Activated CD4-positive, alpha-beta T cell treated with anti-CD3 and anti-CD28 coated beads for 36 hours (primary cell): Measurements from ENCODE around the gene CSN2. TPM values are rescaled to one million over a fixed set of nuclear protein-coding genes. Genes with fewer than 3 reads are reported as not detected.

Experiments used
- ATAC-seq: fragments of 200-7000 bp; cut with Tn5 transposase; one replicate; pipeline ENCODE4 v1.10.0; 2021; ENCODE audit warnings: mild to moderate bottlenecking, moderate library complexity
- CTCF ChIA-PET: fragments of 350-600 bp; sonication (Branson Sonifier 250); formaldehyde crosslinking; loops from one replicate; lab custom pipeline; 2021; ENCODE audit warnings: antibody characterized with exemption; lab: Charles Lee
- POLR2A ChIA-PET: fragments of 350-600 bp; sonication (Branson Sonifier 250); formaldehyde crosslinking; loops from one replicate; lab custom pipeline; 2021; ENCODE audit warnings: antibody characterized with exemption, inconsistent platforms; lab: Charles Lee
- DNase-seq: peaks from one replicate; pipeline ENCODE4 v3.0.0-alpha.2; 2020
- H3K27ac Mint-ChIP-seq: one replicate; pipeline ENCODE4 v1.8.0; 2021; ENCODE audit warnings: mixed read lengths
- H3K27me3 Mint-ChIP-seq: one replicate; pipeline ENCODE4 v1.8.0; 2021; ENCODE audit warnings: mixed read lengths
- H3K36me3 Mint-ChIP-seq: one replicate; pipeline ENCODE4 v1.8.0; 2021; ENCODE audit warnings: low read depth, mixed read lengths
- H3K4me1 Mint-ChIP-seq: one replicate; pipeline ENCODE4 v1.8.0; 2021; ENCODE audit warnings: mixed read lengths
- H3K4me3 Mint-ChIP-seq: one replicate; pipeline ENCODE4 v1.8.0; 2021; ENCODE audit warnings: mild to moderate bottlenecking, moderate library complexity, mixed read lengths
- H3K9me3 Mint-ChIP-seq: one replicate; pipeline ENCODE4 v1.8.0; 2021; ENCODE audit warnings: low read depth, mixed read lengths
- intact Hi-C, 2 experiments: fragments of 100-400 bp; cut with DNase I in 1 of 2; cut with micrococcal nuclease in 1 of 2; formaldehyde crosslinking; loops; one replicate each; pipeline versions ENCODE4 v1.14.2 to v1.15.1; 2022 to 2024; cut with DNase I, micrococcal nuclease
- total RNA-seq, 2 experiments: library from RNA; stranded (reverse); gene quantifications; one replicate each; pipeline ENCODE4 v1.2.3, GENCODE V29; 2021

The CSN2 gene, protein sequence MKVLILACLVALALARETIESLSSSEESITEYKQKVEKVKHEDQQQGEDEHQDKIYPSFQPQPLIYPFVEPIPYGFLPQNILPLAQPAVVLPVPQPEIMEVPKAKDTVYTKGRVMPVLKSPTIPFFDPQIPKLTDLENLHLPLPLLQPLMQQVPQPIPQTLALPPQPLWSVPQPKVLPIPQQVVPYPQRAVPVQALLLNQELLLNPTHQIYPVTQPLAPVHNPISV
- not detected for total RNA-seq

DNA sequence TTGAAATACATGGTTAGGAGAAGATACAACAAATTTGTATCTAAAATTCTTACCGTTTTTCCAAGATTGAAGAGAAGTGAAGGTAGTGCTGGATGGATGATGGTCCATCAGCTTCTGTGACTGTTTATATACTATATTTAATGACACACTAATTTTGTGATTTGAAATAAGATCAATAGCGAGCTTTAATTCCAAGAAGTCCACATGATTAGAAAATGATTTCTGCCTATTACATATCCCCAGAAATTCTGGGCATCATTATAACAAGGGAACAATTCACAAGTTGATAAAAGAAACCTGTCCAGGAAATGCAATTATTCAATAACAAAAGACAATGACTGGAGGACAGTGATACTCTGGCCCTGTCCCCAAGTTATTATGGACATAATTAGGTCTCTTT, at the start of gene CSN2:
TSS of gene CSN2 (minus strand) at position 101 of the 400 bp plus-strand sequence. CDS start 4,733 bp downstream, outside the sequence.
- intact Hi-C loops, result no loop called here
- ATAC-seq (no peak), DNase-seq (no peak)
- H3K9me3 Mint-ChIP-seq, result no peaks in the 10 kb centered on the region
- H3K4me3 Mint-ChIP-seq, result no peak within 1 kb of the TSS
- H3K36me3 Mint-ChIP-seq, result no peaks in the 10 kb centered on the region
- no peaks in the 10 kb centered on the region for H3K4me1 Mint-ChIP-seq
- no peaks in the 10 kb centered on the region for H3K27me3 Mint-ChIP-seq
- CTCF ChIA-PET, result no interaction called here
- POLR2A ChIA-PET, result no interaction called here
- no peak within 1 kb of the TSS for H3K27ac Mint-ChIP-seq

DNA sequence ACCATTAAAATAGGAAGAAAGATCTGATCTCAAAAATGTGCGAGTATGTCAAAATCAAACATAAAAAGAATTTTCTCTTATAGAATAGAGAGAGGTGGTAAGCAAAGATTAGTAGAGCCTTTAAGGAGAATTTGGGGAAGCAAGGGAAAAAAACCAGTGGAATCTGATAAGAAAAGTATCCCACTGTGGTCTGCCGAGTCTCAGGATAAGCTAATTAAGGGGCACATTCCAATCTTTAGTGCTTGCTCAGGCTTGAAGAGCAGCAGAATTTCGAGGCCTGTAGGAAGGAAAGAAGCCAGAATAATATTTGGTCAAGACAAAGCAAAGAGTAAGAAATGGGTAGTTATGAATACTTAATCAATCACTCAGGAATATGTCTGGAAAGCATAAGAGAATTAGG, 43.2 kb upstream of the CSN2 start:
- no peak for ATAC-seq
- POLR2A ChIA-PET, result no interaction called here
- CTCF ChIA-PET, result no interaction called here
- no peak for DNase-seq
- intact Hi-C loops, result no loop called here
- Mint-ChIP-seq H3K9me3 (no peaks in the 10 kb centered on the region), H3K4me1 (no peaks in the 10 kb centered on the region), H3K36me3 (no peaks in the 10 kb centered on the region), H3K4me3 (no peak overlapping the region), H3K27ac (no peak overlapping the region), H3K27me3 (peaks cover 2% of the 10 kb centered on the region)

DNA sequence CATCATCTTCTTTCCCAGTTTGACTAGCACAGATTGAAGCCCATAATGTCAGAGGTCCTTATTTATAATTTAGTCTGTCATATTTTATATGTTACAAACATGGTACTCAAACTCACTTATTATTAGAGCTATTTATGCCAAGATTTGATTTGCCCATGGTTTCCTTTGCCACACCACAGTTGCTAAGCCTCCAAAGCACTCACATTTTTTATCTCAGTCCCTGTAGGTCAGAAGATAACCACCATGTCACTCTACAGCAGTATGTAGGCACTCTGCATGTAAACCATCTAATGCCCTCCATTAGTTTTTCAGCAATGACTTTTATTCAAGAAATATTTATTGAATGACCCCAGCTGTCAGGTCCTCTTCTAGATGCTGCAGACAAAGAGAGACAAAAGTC, 37.0 kb upstream of the CSN2 start:
- no peaks in the 10 kb centered on the region for H3K9me3 Mint-ChIP-seq
- ChIA-PET CTCF (interaction anchor here (0.6 kb wide), 1 partner anchor 510 kb away, joined by 3 read pairs; no protein-coding TSS in a partner anchor), POLR2A (no interaction called here)

DNA sequence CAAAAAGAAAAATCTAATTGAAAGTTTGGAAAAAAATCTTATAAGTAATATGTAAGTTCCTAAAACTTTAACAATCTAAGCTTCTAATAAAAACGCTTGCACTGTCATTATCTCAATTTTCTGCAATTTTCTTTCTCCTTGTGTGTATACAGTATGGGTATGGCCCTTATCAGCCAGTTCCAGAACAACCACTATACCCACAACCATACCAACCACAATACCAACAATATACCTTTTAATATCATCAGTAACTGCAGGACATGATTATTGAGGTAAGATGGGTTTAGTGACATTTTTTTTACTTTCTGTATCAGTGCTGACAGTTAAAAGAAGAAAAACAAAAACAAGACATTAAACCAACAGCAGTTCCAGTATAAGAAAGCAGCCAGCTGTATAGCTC, 35.2 kb upstream of the CSN2 start:
- no peak overlapping the region for H3K4me3 Mint-ChIP-seq
- intact Hi-C loops, result no loop called here
- no peak overlapping the region for H3K27ac Mint-ChIP-seq
- ChIA-PET POLR2A (no interaction called here), CTCF (no interaction called here)
- H3K4me1 Mint-ChIP-seq, result no peaks in the 10 kb centered on the region
- H3K9me3 Mint-ChIP-seq, result no peaks in the 10 kb centered on the region
- DNase-seq, result no peak
- no peak for ATAC-seq
- H3K36me3 Mint-ChIP-seq, result no peaks in the 10 kb centered on the region
- no peaks in the 10 kb centered on the region for H3K27me3 Mint-ChIP-seq

More for the DNA sequence above, 37.0 kb upstream of the CSN2 start:
- Mint-ChIP-seq H3K27ac (no peak overlapping the region), H3K4me1 (no peaks in the 10 kb centered on the region), H3K27me3 (peaks cover 2% of the 10 kb centered on the region), H3K36me3 (no peaks in the 10 kb centered on the region), H3K4me3 (no peak overlapping the region)
- no peak for ATAC-seq
- no peak for DNase-seq
- intact Hi-C loops, result no loop called here

DNA sequence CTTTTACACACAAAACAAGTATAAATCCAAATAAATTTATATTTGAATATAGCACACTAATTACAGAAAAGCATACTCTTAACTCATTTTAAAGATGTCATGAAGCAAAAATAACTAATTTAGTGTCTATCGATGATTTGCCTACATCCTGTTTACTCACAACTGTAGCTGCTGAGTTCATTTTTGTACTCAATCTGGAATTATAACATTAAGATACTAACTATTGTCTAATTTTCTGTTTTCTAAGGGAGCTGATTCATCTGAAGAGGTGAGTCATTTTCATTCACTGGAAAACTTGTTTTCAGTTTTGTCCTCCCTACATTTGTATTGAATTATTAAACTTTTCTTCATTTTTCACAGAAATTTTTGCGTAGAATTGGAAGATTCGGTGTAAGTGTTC, 33.9 kb upstream of the CSN2 start:
- Mint-ChIP-seq H3K4me1 (no peaks in the 10 kb centered on the region), H3K36me3 (no peaks in the 10 kb centered on the region), H3K9me3 (no peaks in the 10 kb centered on the region), H3K27me3 (no peaks in the 10 kb centered on the region), H3K4me3 (no peak overlapping the region), H3K27ac (no peak overlapping the region)
- DNase-seq, result no peak
- POLR2A ChIA-PET, result no interaction called here
- intact Hi-C loops, result no loop called here
- CTCF ChIA-PET, result no interaction called here
- ATAC-seq, result no peak

DNA sequence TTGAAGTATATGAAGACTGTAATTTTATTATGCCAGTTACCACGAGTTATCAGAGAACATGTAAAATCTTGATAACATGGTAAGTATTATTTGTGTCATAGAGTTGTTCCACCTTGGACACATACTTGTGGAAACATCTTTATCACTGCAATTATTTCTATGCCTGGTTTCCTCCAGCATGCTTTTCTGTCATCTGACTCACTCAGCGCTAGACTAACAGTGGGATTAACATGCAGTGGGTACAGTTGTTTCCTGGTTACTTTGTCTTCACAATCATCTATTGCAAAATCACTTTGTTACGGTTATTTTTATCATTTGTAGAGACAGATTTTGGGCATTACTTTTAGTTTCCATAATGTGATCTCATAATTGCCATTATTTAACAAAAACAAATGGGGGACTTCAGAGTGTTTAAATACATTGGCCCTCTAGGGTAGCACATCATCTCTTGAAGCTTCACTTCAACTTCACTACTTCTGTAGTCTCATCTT, 30.0 kb upstream of the CSN2 start, which contains the start of gene STATH:
TSS of gene STATH (plus strand) at position 441 of the 491 bp plus-strand sequence. CDS start 2,472 bp downstream, outside the sequence.
- Mint-ChIP-seq H3K27ac (no peak within 1 kb of the TSS), H3K4me3 (no peak within 1 kb of the TSS), H3K9me3 (no peaks in the 10 kb centered on the region), H3K4me1 (no peaks in the 10 kb centered on the region), H3K36me3 (no peaks in the 10 kb centered on the region), H3K27me3 (no peaks in the 10 kb centered on the region)
- POLR2A ChIA-PET, result no interaction called here
- CTCF ChIA-PET, result no interaction called here
- intact Hi-C loops, result no loop called here
- DNase-seq (no peak), ATAC-seq (no peak)

DNA sequence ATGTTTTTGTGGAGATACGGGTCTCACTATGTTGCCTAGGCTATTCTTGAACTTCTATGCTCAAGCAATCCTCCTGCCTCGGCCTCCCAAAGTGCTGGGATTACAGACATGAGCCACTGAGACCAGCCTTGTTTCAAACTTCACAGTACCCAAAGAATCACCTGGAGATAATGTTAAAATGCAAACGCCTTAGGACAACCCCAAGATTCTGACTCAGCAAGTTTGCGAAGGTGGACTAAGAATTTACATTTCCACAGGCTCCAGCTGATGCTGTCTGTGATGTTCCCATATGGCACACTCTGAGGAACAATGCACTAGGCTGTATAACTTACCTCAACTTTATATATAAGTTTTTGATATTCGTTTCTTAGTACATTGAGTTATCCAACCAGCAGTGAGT, 29.3 kb upstream of the CSN2 start:
- POLR2A ChIA-PET, result no interaction called here
- no peaks in the 10 kb centered on the region for H3K9me3 Mint-ChIP-seq
- DNase-seq (no peak), ATAC-seq (no peak)
- H3K36me3 Mint-ChIP-seq, result no peaks in the 10 kb centered on the region
- no peaks in the 10 kb centered on the region for H3K4me1 Mint-ChIP-seq
- CTCF ChIA-PET, result no interaction called here
- H3K27me3 Mint-ChIP-seq, result no peaks in the 10 kb centered on the region
- H3K27ac Mint-ChIP-seq, result no peak overlapping the region
- no peak overlapping the region for H3K4me3 Mint-ChIP-seq
- intact Hi-C loops, result no loop called here

DNA sequence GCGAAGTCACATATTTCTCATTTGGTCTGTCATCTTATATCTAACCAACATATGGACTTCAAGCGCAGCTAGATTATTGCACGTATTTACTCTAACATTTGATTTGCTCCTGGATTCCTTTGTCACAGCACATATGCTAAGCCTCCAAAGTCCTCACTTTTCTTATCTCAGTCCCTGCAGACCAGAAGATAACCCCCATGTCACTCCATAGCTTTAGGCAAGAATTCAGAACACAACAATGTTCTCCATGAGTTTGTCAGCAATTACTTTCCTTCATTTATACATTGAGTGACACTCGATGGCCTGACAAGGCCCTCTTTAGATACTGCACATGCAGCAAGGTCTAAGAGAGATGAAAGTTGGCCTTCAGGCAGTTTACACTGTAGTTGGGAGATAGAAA, 25.5 kb upstream of the CSN2 start:
- Mint-ChIP-seq H3K27ac (no peak overlapping the region), H3K36me3 (no peaks in the 10 kb centered on the region), H3K27me3 (no peaks in the 10 kb centered on the region), H3K4me1 (no peaks in the 10 kb centered on the region), H3K4me3 (no peak overlapping the region), H3K9me3 (no peaks in the 10 kb centered on the region)
- no peak for DNase-seq
- ChIA-PET POLR2A (no interaction called here), CTCF (no interaction called here)
- intact Hi-C loops, result no loop called here
- no peak for ATAC-seq

DNA sequence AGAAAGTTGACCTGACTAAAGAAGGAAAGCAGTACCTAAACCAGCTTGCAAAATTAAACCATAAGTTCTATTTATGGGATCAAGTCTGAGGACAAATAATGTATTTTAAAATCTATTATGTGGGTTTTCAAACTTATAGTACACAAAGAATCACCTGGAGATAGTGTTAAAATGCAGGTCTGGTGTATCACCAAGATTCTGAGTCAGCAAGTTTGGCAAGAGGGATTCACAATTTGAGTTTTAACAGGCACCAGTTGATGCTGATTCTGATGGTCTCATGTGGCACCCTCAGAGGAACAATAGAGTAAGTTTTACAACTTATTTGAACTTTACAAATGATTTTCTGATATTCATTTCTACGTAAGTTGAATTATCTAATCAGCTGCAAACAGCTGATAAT, 21.1 kb upstream of the CSN2 start:
- Mint-ChIP-seq H3K4me1 (no peaks in the 10 kb centered on the region), H3K4me3 (no peak overlapping the region), H3K27me3 (no peaks in the 10 kb centered on the region), H3K9me3 (no peaks in the 10 kb centered on the region), H3K36me3 (no peaks in the 10 kb centered on the region), H3K27ac (no peak overlapping the region)
- ATAC-seq, result no peak
- CTCF ChIA-PET, result no interaction called here
- POLR2A ChIA-PET, result no interaction called here
- DNase-seq, result no peak
- intact Hi-C loops, result no loop called here

DNA sequence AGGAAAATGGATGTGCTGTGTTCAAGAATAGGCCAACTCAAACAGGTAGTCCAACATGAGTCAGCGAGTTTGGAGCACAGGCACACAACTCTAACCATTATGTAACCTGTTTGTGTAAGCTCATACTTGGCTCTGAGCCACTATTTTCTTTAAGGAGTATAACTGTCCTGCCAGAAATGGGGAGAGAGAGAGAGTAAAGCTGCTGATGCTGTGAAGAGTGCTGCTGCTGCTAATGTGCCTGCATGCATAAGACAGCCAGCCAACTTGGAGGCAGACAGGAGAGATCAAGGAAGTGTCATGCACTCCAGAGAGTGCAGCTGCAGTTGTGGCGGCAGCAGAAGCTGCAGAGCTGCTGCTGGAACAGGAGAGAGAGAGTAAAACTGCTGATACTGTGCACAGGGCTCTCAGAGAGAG, 18.5 kb upstream of the CSN2 start:
- no peak overlapping the region for H3K4me3 Mint-ChIP-seq
- no peaks in the 10 kb centered on the region for H3K9me3 Mint-ChIP-seq
- ATAC-seq (no peak), DNase-seq (no peak)
- no peaks in the 10 kb centered on the region for H3K36me3 Mint-ChIP-seq
- H3K27ac Mint-ChIP-seq, result no peak overlapping the region
- intact Hi-C loops, result no loop called here
- H3K27me3 Mint-ChIP-seq, result no peaks in the 10 kb centered on the region
- POLR2A ChIA-PET, result no interaction called here
- no peaks in the 10 kb centered on the region for H3K4me1 Mint-ChIP-seq
- CTCF ChIA-PET, result no interaction called here

DNA sequence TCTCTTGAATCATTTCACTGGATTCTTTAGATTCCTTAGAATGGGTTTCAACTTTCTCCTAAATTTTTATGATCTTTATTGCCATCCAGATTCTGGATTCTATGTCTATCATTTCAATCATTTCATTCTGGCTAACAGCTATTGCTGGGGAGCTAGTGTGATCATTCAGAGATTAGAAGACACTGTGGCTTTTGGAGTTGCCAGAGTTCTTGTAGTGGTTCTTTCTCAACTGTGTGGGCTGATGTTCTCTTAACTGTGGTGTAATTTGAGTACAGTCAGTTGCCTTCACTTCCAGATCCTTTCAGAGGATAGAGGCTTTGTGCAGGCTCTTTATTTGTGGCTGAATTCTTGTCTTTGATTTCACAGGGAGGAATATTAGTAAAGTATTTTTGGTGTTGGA, 12.1 kb upstream of the CSN2 start:
- Mint-ChIP-seq H3K9me3 (no peaks in the 10 kb centered on the region), H3K36me3 (no peaks in the 10 kb centered on the region), H3K4me3 (no peak overlapping the region), H3K27ac (no peak overlapping the region), H3K27me3 (no peaks in the 10 kb centered on the region), H3K4me1 (no peaks in the 10 kb centered on the region)
- DNase-seq (no peak), ATAC-seq (no peak)
- ChIA-PET CTCF (no interaction called here), POLR2A (no interaction called here)
- intact Hi-C loops, result no loop called here

DNA sequence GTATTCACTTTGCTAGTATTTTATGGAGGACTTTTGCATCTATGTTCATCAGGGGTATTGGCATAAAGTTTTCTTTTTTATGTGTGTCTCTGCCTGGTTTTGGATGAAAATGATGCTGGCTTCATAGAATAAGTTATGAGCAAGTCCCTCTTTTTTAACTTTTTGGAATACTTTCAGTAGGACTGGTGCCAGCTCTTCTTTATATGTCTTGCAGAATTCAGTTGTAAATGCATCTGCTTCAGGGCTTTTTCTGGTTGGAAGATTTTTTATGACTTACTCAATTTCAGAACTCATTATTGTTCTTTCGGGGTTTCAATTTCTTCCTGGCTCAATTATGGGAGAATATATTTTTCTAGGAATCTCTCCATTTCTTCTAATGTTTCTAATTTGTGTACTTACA, 9.1 kb upstream of the CSN2 start:
- intact Hi-C loops, result no loop called here
- no peaks in the 10 kb centered on the region for H3K36me3 Mint-ChIP-seq
- no peaks in the 10 kb centered on the region for H3K9me3 Mint-ChIP-seq
- no peak for DNase-seq
- POLR2A ChIA-PET, result no interaction called here
- H3K27ac Mint-ChIP-seq, result no peak overlapping the region
- no peaks in the 10 kb centered on the region for H3K27me3 Mint-ChIP-seq
- no peak overlapping the region for H3K4me3 Mint-ChIP-seq
- CTCF ChIA-PET, result interaction anchor here (0.6 kb wide), 1 partner anchor 378 kb away, joined by 4 read pairs; no protein-coding TSS in a partner anchor
- ATAC-seq, result no peak
- H3K4me1 Mint-ChIP-seq, result no peaks in the 10 kb centered on the region
